GM12892 (cell line): ENCODE measurements around the gene ZNF892.
"Not testable (repeated sequence)": the region's sequence is repeated elsewhere in the genome, so short reads cannot be mapped to it uniquely, and the experiment has no call there.

ENCODE experiments used
- POLR2A ChIP-seq: IDR thresholded peaks from 2 replicates; pipeline ENCODE4 v1.6.1; 2011; ENCODE audit warnings: low read depth, low read length, control low read depth
- POLR2AphosphoS5 ChIP-seq: IDR thresholded peaks from 2 replicates; pipeline ENCODE4 v1.6.1; 2011; ENCODE audit warnings: low read depth, low read length, control low read depth
- TAF1 ChIP-seq: IDR thresholded peaks from 2 replicates; pipeline ENCODE4 v1.6.1; 2011; ENCODE audit warnings: low read depth, mild to moderate bottlenecking, control low read depth, low read length, borderline replicate concordance

GRCh38 chr2:95242084-95242483 lies 34.8 kb downstream of the ZNF892 start:
- TF ChIP-seq POLR2A, POLR2AphosphoS5, TAF1: not testable (repeated sequence)
